Transverse colon (tissue), 4 donors: ENCODE results near the gene RPTOR.
A peak's percentile ranks its signal among the peaks of the same experiment; 100 is the strongest.

Experiments
- CTCF ChIP-seq, 5 experiments: fragments of 200-600 bp in 3 of 5; fragments of 450-650 bp in 2 of 5; sonication (generic) in 3 of 5; IDR thresholded peaks; 1 replicate in 2 of 5; 2 replicates in 3 of 5; pipeline ENCODE4 v1.5.1; 2016 to 2017; ENCODE audit warnings: antibody characterized with exemption in 5 of 5, inconsistent platforms in 3 of 5, mild to moderate bottlenecking in 2 of 5, moderate library complexity in 1 of 5
- POLR2AphosphoS5 ChIP-seq, 3 donors: sonication (generic); formaldehyde crosslinking; IDR thresholded peaks; one replicate each; pipeline ENCODE4 v1.6.1; 2016; ENCODE audit warnings: antibody characterized with exemption in 3 of 3

DNA sequence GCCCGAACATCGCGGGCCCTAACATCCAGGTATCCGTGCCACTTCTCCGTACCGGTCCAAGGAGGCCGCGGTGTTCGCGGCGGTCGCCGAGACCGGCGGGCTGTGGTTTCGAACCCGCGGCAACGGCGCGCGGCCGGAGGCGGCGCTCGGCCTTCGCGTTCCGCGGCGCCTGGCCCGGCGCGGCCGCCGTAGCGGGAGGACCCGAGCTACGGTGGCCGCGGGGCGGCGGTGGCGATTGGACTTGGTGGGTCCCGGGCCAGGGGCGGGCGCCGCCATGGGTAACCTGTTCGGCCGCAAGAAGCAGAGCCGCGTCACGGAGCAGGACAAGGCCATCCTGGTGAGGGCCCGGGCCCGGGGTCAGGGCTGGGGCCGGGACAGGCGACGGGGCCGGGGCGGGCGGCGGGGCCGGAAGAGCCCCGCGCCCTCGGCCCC lies 447.0 kb downstream of the RPTOR start, which contains the start of gene CHMP6:
- peak in 1 of 5 experiments; percentile 35 for TF ChIP-seq CTCF (IDR thresholded peaks at IDR 0.05)
- TF ChIP-seq POLR2AphosphoS5 (IDR thresholded peaks at IDR 0.05) = peak; percentile 38 to 56 (median 42)
